Calu3 (cell line): Measurements from ENCODE around the gene EPHB2. TPM values are rescaled to one million over a fixed set of nuclear protein-coding genes. Genes with fewer than 3 reads are reported as not detected.

Experiments used
- BruUV-seq: library from RNA; stranded (reverse); fragments of 400-500 nt; replicated peaks from 2 replicates; lab custom pipeline; 2021; lab: Mats Ljungman, UMichigan
- CTCF ChIA-PET: fragments of 300-600 bp; sonication (Branson Sonifier 250); formaldehyde crosslinking; loops from one replicate; lab custom pipeline; 2022; ENCODE audit warnings: antibody characterized with exemption; lab: Charles Lee
- DNase-seq: peaks from one replicate; pipeline ENCODE4 v3.0.0; 2022
- H3K27ac Mint-ChIP-seq: one replicate; pipeline ENCODE4 v1.8.0; 2022; ENCODE audit warnings: mixed read lengths; ENCODE audit not compliant: unreplicated experiment
- H3K27me3 Mint-ChIP-seq: one replicate; pipeline ENCODE4 v1.8.0; 2022; ENCODE audit warnings: mixed read lengths; ENCODE audit not compliant: unreplicated experiment
- H3K36me3 Mint-ChIP-seq: one replicate; pipeline ENCODE4 v1.8.0; 2022; ENCODE audit warnings: mild to moderate bottlenecking, moderate library complexity, mixed read lengths; ENCODE audit not compliant: insufficient read depth, unreplicated experiment
- H3K4me1 Mint-ChIP-seq: one replicate; pipeline ENCODE4 v1.8.0; 2022; ENCODE audit warnings: mild to moderate bottlenecking, low read depth, mixed read lengths; ENCODE audit not compliant: unreplicated experiment
- H3K4me3 Mint-ChIP-seq: one replicate; pipeline ENCODE4 v1.8.0; 2022; ENCODE audit warnings: mild to moderate bottlenecking, low read depth, moderate library complexity, mixed read lengths; ENCODE audit not compliant: unreplicated experiment
- H3K9me3 Mint-ChIP-seq: one replicate; pipeline ENCODE4 v1.8.0; 2022; ENCODE audit warnings: low read depth, mixed read lengths; ENCODE audit not compliant: unreplicated experiment
- intact Hi-C: fragments of 100-400 bp; cut with micrococcal nuclease; formaldehyde crosslinking; loops from one replicate; pipeline ENCODE4 v1.10.0; 2022; ENCODE audit not compliant: unreplicated experiment
- total RNA-seq: library from RNA; stranded (reverse); gene quantifications from 2 replicates; pipeline ENCODE4 v1.2.3, GENCODE V29; 2022
- TF ChIP-seq, protein P1 (sequence below): fragments of 200-600 bp; IDR thresholded peaks from one replicate; pipeline ENCODE4 v1.8.0; 2022; ENCODE audit warnings: antibody characterized with exemption; ENCODE audit not compliant: unreplicated experiment

The EPHB2 gene
- total RNA-seq, 1 experiment from 2014 or later = 19.3 TPM

GRCh38 chr1:22847249-22847648 is 136.6 kb downstream of the EPHB2 start:
- no TSS peak for BruUV-seq

GRCh38 chr1:22847709-22848108 is 137.1 kb downstream of the EPHB2 start:
- Mint-ChIP-seq H3K36me3 (no peaks in the 10 kb centered on the region), H3K4me3 (no peak overlapping the region), H3K27me3 (no peaks in the 10 kb centered on the region), H3K4me1 (peaks cover 9% of the 10 kb centered on the region), H3K27ac (no peak overlapping the region), H3K9me3 (no peaks in the 10 kb centered on the region)
- intact Hi-C loops = no loop called here
- no peak for DNase-seq
- CTCF ChIA-PET = no interaction called here
- no TSS peak for BruUV-seq
- TF ChIP-seq, protein P1, sequence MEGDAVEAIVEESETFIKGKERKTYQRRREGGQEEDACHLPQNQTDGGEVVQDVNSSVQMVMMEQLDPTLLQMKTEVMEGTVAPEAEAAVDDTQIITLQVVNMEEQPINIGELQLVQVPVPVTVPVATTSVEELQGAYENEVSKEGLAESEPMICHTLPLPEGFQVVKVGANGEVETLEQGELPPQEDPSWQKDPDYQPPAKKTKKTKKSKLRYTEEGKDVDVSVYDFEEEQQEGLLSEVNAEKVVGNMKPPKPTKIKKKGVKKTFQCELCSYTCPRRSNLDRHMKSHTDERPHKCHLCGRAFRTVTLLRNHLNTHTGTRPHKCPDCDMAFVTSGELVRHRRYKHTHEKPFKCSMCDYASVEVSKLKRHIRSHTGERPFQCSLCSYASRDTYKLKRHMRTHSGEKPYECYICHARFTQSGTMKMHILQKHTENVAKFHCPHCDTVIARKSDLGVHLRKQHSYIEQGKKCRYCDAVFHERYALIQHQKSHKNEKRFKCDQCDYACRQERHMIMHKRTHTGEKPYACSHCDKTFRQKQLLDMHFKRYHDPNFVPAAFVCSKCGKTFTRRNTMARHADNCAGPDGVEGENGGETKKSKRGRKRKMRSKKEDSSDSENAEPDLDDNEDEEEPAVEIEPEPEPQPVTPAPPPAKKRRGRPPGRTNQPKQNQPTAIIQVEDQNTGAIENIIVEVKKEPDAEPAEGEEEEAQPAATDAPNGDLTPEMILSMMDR = no peak

More at GRCh38 chr1:22847249-22847648, 136.6 kb downstream of the EPHB2 start:
- H3K27ac Mint-ChIP-seq = no peak overlapping the region
- no peaks in the 10 kb centered on the region for H3K9me3 Mint-ChIP-seq
- no peaks in the 10 kb centered on the region for H3K27me3 Mint-ChIP-seq
- intact Hi-C loops = no loop called here
- peaks cover 9% of the 10 kb centered on the region for H3K4me1 Mint-ChIP-seq
- TF ChIP-seq, protein P1 = no peak
- DNase-seq = no peak
- CTCF ChIA-PET = no interaction called here
- no peaks in the 10 kb centered on the region for H3K36me3 Mint-ChIP-seq
- no peak overlapping the region for H3K4me3 Mint-ChIP-seq

GRCh38 chr1:22848405-22848804 is 137.8 kb downstream of the EPHB2 start:
- Mint-ChIP-seq H3K27me3 (no peaks in the 10 kb centered on the region), H3K4me1 (peaks cover 9% of the 10 kb centered on the region), H3K27ac (no peak overlapping the region), H3K9me3 (no peaks in the 10 kb centered on the region), H3K36me3 (no peaks in the 10 kb centered on the region), H3K4me3 (no peak overlapping the region)
- CTCF ChIA-PET = no interaction called here
- no peak for DNase-seq
- intact Hi-C loops = no loop called here
- TF ChIP-seq, protein P1 = no peak
- BruUV-seq = no TSS peak

DNA sequence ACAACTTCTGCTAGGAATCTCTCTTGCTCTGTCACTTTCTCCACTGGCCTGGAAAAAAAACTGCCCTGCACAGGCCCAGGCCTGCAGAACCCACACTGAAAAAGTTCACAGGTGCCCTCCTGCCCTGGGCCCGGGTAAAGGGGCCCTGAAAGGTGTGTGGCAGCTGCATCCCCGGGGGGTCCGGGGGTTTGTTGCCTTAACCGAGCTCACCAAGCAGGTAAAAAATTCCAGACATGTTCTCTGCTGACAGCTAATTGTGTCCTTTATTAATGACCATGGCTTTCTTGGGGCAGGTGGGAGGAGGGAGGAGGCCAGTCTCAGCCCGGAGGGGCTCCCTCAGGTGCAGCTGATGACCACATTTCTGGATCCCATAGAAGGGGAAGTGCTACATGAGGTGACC is 139.1 kb downstream of the EPHB2 start:
- Mint-ChIP-seq H3K27ac (no peak overlapping the region), H3K4me3 (no peak overlapping the region), H3K27me3 (no peaks in the 10 kb centered on the region), H3K36me3 (no peaks in the 10 kb centered on the region), H3K4me1 (peaks cover 9% of the 10 kb centered on the region), H3K9me3 (no peaks in the 10 kb centered on the region)
- intact Hi-C loops = no loop called here
- CTCF ChIA-PET = no interaction called here
- TF ChIP-seq, protein P1 = no peak
- DNase-seq = no peak
- BruUV-seq = no TSS peak
